Stomach (tissue), 4 donors: ENCODE data around the gene DLEC1.

Experiments
- CTCF ChIP-seq, 7 experiments: fragments of 450-650 bp in 4 of 7; fragments of 200-600 bp in 3 of 7; sonication (generic) in 3 of 7; IDR thresholded peaks; one replicate each; pipeline ENCODE4 v1.5.1; 2016 to 2019; ENCODE audit warnings: antibody characterized with exemption in 7 of 7, control low read depth in 2 of 7, mild to moderate bottlenecking in 1 of 7
- POLR2A ChIP-seq, 4 donors: fragments of 450-650 bp; IDR thresholded peaks; one replicate each; pipeline ENCODE4 v1.6.1; 2016; ENCODE audit warnings: antibody characterized with exemption in 4 of 4, control low read depth in 2 of 4, mild to moderate bottlenecking in 1 of 4, moderate library complexity in 1 of 4

GRCh38 chr3:37999836-38000235 is 39.2 kb upstream of the DLEC1 start:
- no peak for TF ChIP-seq POLR2A (IDR thresholded peaks at IDR 0.05)
- TF ChIP-seq CTCF (IDR thresholded peaks at IDR 0.05) = no peak
